Keratinocyte (primary cell): Measurements from ENCODE around the gene ZNF784.

Source experiments
- CTCF ChIP-seq, 3 experiments: IDR thresholded peaks in 1 of 3; conservative IDR thresholded peaks in 1 of 3; optimal IDR thresholded peaks in 1 of 3; 2 replicates in 2 of 3; 3 replicates in 1 of 3; pipeline versions ENCODE3 to v1.5.1; 2011; ENCODE audit warnings: low read length in 3 of 3, mild to moderate bottlenecking in 3 of 3, moderate library complexity in 2 of 3, control low read depth in 1 of 3, inconsistent platforms in 1 of 3; ENCODE audit not compliant: insufficient read depth in 2 of 3; ENCODE audit errors: extremely low read depth in 1 of 3
- EZH2 ChIP-seq: IDR thresholded peaks from one replicate; pipeline ENCODE4 v1.6.1; 2012; ENCODE audit warnings: inconsistent platforms, mild to moderate bottlenecking, low read length, moderate library complexity

- no peak for TF ChIP-seq CTCF (optimal IDR thresholded peaks at IDR 0.05 in 1 of 3, IDR thresholded peaks at IDR 0.05 in 1 of 3, conservative IDR thresholded peaks at IDR 0.05 in 1 of 3; ENCODE audit: extremely low read depth in 1 of 3, insufficient read depth in 2 of 3, low read length in 3 of 3)
- TF ChIP-seq EZH2: no peak
Measured at GRCh38 chr19:55596304-55596703, 28.1 kb downstream of the ZNF784 start.
